ENCODE results near the gene HAND2.

HAND2 gene

DNA sequence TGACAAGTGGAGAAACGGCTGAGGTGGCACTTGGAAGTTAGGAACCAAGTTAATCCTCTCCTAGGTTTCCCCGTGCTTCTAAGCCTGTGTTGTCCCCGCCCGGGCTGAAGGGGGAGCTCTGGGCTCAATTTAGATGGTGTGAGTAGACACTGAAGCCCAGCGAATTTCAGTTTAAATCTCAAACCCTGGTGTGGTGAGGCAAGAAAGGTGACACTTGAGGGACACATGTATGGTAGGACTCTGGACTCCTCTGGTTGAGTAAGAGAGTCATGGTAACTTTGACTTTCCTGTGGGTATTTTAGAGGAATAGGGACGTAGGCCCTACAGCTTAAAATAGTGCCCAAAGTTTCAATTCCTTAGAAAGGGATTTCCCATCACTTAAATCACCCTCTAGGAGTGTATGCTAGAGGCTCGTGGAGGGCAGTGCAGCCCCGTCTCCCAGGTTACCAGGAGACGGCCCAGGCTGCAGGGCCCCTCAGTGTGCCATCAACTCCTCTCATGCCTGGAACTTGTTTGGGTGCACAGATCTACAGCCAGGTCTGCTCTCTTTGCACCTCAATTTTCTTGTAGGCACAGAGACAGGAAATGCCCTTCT lies 24.0 kb downstream of the HAND2 start:
- in situ Hi-C loops (cut with HindIII; ENCODE audit: low sequenced_read_pairs), result loop anchor here (25.0 kb wide), 1 partner anchor 606 kb away; no protein-coding TSS in a partner anchor

- in situ Hi-C loops (cut with HindIII; ENCODE audit: low sequenced_read_pairs), result loop anchor here (25.0 kb wide), 1 partner anchor 608 kb away; no protein-coding TSS in a partner anchor
Observed at GRCh38 chr4:173504181-173504503, 25.9 kb downstream of the HAND2 start.

- in situ Hi-C loops (cut with HindIII; ENCODE audit: low sequenced_read_pairs), result loop anchor here (25.0 kb wide), 1 partner anchor 609 kb away; no protein-coding TSS in a partner anchor
Observed at GRCh38 chr4:173503330-173504180, 26.5 kb downstream of the HAND2 start.

DNA sequence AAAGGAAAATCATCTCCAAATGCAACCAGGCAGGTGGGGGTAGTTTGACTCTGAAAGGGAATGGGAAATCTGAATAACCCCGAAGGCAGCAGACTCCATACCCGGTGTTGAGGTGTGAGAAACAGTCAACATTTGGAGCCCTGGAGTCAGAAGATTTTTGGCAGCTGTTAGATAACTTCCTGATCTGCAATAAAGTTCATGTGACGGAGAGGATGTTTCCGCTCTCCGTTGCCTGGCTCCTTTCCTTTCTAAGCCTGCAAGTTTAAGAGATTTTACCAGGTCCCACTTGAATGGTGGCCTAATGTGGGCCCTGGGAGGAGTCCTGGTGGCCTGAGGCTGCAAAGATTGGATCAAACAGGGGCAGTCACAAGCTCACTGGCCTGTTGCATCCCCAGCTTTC lies 27.7 kb downstream of the HAND2 start:
- in situ Hi-C loops (cut with HindIII; ENCODE audit: low sequenced_read_pairs), result loop anchor here (25.0 kb wide), 1 partner anchor 610 kb away; no protein-coding TSS in a partner anchor

DNA sequence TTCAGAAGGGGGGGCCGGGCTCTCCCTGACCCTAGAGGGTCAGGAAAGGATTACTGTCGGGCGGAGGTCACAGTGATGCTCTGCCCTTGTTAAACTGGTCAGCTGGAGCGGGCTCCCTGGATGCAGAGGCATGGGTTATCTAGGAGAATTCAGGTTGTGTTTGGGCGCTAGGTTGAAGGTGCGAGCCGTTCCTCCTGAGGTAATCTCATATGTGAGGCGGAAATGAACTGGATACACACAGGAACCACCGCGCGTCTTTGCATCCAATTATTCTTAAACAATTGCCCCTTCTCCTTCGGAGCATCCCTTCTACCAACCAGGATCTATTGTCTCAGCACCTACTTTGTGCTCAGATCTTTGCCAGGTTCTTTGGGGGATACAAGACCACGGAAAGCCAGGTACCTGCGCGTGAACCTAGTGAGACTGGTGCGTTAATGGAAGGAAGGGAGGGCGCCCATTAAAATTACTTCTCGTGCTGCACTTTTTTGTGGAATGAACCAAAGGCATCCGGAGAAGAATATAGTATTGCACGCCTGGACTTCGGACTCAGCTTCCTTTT lies 28.4 kb downstream of the HAND2 start:
- in situ Hi-C loops (cut with HindIII; ENCODE audit: low sequenced_read_pairs), result loop anchor here (25.0 kb wide), 1 partner anchor 611 kb away; no protein-coding TSS in a partner anchor

DNA sequence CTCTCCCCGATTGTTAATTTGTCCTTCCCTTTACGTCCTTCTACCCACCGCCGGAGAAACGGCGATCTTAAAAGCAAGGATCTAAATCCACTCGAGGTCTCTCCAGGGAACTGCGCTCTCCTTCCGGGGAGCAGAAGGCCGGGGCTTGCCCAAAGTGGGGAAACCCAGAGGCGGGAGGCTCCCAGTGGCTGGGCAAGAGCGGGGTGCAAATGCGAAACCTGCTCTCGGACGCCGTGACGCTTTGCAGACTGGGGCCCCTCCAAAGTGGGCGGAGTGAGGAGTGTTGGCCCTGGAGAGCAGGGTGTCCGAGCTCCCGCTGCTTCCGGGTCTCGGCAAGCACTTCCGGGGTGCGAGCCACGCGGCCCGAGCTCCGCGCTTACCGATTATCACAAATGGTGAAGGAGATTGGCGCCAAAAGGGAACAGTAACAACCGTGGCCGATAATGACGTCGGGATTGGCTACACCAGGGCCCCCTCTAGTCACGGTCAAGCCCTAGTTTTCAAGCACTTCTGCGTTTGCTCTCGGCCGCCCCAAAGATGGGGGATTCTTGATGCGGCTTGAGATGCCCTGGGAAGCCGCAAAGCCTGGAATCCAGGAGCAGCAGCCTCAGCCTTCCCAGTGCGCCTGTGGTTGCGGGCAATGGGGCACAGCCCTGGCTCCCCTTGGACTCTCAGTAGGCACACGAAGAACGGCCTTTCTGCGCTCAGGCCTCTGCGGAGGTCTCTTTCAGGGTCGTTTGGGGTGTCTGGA lies 29.0 kb downstream of the HAND2 start:
- in situ Hi-C loops (cut with HindIII; ENCODE audit: low sequenced_read_pairs), result loop anchor here (25.0 kb wide), 1 partner anchor 611 kb away; no protein-coding TSS in a partner anchor

DNA sequence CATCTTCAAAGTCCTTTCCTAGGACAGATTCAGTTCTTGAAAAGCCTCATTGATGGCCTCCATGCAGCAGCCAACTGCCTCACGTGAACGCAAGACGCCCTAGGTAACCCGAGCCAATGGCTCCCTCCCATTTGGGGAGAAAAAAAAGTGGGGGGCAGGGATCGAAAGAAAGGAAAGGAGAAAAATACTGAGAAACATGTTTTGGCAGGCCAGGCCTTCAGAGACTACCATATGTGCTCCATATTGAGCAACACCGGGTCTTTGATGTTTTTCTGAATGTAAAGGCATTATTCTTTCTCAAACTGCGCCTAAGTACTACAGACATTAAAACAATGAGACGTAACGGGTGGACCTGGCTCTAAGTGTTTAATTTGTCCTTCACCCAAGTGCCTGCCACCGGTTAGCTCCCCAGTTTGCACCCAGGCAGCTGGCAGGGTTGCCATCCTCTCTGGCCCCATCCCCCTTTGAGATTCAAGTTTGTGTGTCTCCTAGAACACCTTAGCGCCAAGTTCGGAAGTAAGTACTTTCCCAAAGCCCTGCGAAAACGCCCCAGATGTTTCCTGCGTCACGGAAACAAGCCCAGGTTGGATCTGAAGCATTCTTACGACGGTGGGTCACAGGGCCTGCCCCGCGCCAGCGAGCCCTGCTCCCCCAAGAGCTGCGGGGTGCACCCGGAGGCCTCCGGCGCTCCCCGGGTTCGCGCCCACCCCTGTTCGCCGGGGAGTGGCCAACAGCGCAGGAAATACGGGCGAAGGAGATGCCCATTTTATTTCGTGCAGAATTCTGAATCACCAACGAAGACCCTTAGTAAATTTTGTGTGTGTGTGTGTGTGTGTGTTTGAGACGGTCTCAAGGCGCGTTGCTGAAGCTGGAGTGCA lies 30.1 kb downstream of the HAND2 start:
- in situ Hi-C loops (cut with HindIII; ENCODE audit: low sequenced_read_pairs), result loop anchor here (25.0 kb wide), 1 partner anchor 612 kb away; no protein-coding TSS in a partner anchor

DNA sequence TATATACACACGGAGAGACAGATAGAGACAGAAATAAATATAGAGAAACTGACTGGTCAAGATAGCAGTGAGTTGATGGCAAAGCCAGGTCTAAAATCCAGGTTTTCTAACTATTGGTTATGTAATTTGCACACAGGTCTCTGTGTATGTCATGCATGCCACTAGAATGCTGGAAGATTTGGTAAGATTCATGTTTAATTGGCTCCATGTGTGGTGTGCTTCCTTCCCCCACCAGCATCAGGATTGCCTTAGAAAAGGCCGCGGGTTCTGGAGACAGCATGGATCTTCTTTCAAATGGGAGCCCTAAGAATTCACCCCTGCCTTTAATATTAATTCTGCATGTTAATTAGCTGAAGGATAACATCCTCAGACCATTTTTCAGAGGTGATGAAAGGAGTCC lies 31.3 kb downstream of the HAND2 start:
- in situ Hi-C loops (cut with HindIII; ENCODE audit: low sequenced_read_pairs), result no loop called here

GRCh38 chr4:173498023-173498422 lies 32.0 kb downstream of the HAND2 start:
- in situ Hi-C loops (cut with HindIII; ENCODE audit: low sequenced_read_pairs), result no loop called here

DNA sequence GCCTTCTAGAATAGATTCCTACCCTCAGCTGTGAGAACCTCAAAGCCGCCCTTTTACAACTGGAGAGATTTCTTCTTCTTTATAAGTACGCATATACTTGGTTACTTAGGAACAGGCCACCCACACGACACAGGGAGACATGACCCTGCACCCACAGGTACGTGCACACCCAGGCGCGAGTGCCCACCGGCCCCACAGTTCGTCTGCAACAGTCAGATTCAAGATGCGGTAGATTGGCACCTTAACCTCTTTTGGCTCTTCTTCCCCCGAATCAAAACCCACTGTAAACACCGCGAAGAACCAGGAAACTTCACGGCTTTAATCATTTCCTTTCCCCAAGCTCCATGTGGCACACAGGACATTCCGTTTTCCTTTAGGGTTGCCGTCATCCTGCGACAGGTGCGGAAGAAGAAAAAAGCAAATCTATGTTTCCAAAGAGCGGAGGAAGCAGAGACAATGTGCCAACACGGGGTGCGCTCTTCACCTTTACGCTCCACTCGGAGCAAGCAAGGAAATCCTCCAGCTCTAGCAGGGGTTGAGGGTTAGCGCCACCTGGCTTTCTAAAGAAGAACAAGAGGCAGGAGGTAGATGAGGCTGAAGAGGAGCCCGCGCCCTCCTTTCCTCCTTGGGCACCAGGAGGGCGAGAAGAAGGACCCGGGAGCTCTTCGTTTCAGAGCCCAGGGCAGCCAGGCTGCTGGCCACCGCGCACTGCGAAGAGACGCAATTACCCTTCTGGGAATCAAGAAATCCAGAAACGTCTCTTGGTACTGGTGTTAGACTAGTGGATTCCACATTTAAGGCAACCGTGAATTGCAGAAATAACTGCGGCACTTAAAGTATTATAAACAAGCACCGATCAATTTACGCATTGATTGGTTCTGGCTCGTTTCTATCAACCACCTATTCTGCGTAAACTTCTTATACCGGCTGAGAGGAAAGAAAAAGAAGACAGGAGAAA lies 35.7 kb downstream of the HAND2 start:
- in situ Hi-C loops (cut with HindIII; ENCODE audit: low sequenced_read_pairs), result no loop called here

DNA sequence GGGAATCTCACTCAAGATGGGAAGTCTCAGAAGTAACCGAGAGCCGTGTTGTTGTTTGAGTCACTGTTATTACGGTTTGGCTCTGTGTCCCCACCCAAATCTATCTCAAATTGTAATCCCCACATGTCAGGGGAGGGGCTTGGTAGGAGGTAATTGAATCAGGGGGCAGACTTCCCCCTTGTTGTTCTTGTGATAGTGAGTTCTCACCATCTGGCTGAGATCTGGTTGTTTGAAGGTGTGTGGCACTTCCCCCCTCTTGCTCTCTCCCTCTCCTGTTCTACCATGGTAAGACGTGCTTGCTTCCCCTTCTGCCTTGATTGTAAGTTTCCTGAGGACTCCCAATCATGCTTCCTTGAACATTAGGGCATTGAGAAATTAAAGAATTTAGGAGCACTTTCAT lies 37.0 kb downstream of the HAND2 start:
- in situ Hi-C loops (cut with HindIII; ENCODE audit: low sequenced_read_pairs), result no loop called here

GRCh38 chr4:173492315-173492714 lies 37.7 kb downstream of the HAND2 start:
- in situ Hi-C loops (cut with HindIII; ENCODE audit: low sequenced_read_pairs), result no loop called here

DNA sequence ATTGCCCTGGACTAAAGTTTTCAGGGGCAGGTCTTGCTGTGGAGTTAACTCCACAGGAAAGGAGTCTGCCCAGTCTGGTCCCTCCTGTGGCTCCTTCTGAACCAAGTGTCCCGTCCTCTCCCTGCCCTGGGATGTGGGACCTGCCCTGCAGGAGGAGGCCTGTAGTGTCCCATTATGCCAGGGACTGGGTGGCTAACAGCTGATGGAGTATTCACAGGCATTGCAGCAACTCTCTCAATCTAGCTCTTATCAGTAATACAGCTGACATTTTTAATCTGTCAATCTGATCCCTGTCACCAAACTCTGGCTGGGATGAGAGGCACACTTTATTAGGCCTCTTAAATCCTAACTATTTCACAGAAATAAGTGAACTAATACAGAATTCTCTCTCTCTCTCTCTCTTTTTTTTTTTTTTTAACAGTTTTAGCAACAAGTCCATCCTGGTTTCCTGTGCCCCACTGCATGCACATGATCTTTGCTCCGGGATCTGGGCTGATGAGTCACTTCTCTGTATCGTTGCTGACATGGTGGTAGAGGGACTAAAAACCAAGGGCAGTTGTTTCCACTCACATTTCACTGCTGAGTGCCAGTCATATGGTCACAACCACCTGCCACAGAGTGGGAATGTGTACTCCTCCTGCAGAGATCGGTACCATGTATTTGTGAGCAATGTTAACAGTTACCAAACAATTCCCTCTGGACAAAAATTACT lies 39.1 kb downstream of the HAND2 start:
- in situ Hi-C loops (cut with HindIII; ENCODE audit: low sequenced_read_pairs), result no loop called here

DNA sequence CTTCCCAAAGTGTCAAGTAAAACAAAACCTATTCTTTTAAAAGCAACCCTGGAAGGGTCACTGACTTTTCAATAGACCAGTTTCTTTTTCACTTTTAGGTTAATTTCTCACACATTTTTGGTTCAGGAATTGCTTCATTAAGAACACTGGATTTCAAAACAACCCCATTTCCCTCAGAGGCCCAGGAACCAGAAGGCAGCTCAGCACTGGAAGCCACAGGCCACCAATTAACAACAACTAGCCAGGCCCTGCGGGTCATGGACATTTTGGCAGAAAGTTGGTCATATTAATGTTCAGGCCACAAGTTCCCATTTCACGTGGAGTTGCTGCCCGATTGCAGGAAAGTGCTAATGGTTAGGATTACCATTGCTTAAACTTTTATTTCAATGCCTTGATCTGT lies 39.8 kb downstream of the HAND2 start:
- in situ Hi-C loops (cut with HindIII; ENCODE audit: low sequenced_read_pairs), result no loop called here

DNA sequence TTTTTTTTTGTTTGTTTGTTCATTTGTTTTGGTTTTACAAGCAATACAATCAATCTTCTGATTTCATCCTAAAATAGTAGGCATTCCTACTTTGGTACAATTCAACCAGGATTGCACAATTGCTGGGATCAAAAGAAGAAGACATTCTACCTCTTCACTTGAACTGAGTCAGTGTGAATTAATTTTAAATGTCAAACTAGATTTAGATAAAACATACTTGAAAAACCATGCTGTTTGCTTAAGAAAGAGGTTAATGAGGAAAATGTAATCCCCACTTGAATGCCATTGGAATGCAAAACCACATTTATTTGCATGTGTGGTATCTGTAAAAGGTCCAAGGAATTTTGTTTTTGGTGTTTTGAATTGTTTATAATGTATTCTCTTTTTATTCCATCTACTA lies 40.5 kb downstream of the HAND2 start:
- in situ Hi-C loops (cut with HindIII; ENCODE audit: low sequenced_read_pairs), result no loop called here

GRCh38 chr4:173488656-173489055 lies 41.4 kb downstream of the HAND2 start:
- in situ Hi-C loops (cut with HindIII; ENCODE audit: low sequenced_read_pairs), result no loop called here

DNA sequence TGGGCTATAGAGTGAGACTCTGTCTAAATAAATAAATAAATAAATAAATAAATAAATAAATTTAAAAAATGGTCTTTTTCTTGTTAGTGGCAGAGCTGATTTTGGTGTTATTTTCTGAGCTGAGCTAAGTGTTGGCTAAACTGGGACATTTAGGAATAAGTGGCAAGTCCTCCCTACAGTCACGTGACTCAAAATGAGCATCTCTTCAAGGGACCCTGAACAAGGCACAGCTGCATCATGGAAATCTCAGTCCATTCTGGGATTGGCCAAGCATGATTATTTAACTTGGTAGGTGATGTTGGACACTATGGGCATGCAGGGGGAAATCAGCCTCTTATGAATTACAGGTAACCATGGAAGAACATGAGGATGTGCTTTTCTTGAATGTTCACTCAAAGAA lies 42.0 kb downstream of the HAND2 start:
- in situ Hi-C loops (cut with HindIII; ENCODE audit: low sequenced_read_pairs), result no loop called here

- in situ Hi-C loops (cut with HindIII; ENCODE audit: low sequenced_read_pairs), result no loop called here
Observed at GRCh38 chr4:173486714-173487392, 43.2 kb downstream of the HAND2 start.

All from endothelial cell of hepatic sinusoid (primary cell).